ENCODE measurements around the gene SCNN1G. TPM values are rescaled to one million over a fixed set of nuclear protein-coding genes. Genes with fewer than 3 reads are reported as not detected.

Gene SCNN1G
- total and polyA plus RNA-seq, 4 donors: not detected

- H3K4me1 ChIP-seq (ENCODE audit: control insufficient read depth in 4 of 4, insufficient read depth in 4 of 4, low read length in 3 of 4): peaks cover 12 to 31% (median 21%) of the 10 kb centered on the region in 4 donors
Measured at GRCh38 chr16:23146877-23147601, 35.5 kb upstream of the SCNN1G start.

More at GRCh38 chr16:23146877-23147601, 35.5 kb upstream of the SCNN1G start:
- no peak for DNase-seq (ENCODE audit: low spot score)
- TF ChIP-seq RXRA (IDR thresholded peaks at IDR 0.05) (no peak), RAD21 (IDR thresholded peaks at IDR 0.05) (no peak), ATF3 (IDR thresholded peaks at IDR 0.05) (no peak), HNF4G (IDR thresholded peaks at IDR 0.05) (no peak), FOXA1 (IDR thresholded peaks at IDR 0.05) (no peak), CTCF (IDR thresholded peaks at IDR 0.05; ENCODE audit: low read depth, low read length, missing input control) (no peak), FOXA2 (IDR thresholded peaks at IDR 0.05) (no peak), SP1 (IDR thresholded peaks at IDR 0.05) (no peak), REST (IDR thresholded peaks at IDR 0.05) (no peak), TAF1 (conservative IDR thresholded peaks at IDR 0.05) (no peak), EGR1 (IDR thresholded peaks at IDR 0.05; ENCODE audit: low read depth in 2 of 2) (no peak), HNF4A (conservative IDR thresholded peaks at IDR 0.05) (no peak), YY1 (IDR thresholded peaks at IDR 0.05) (no peak), MAX (IDR thresholded peaks at IDR 0.05) (no peak), ZBTB33 (IDR thresholded peaks at IDR 0.05) (no peak), NR2F2 (IDR thresholded peaks at IDR 0.05) (no peak), JUND (IDR thresholded peaks at IDR 0.05) (no peak), GABPA (IDR thresholded peaks at IDR 0.05 in 1 of 2, conservative IDR thresholded peaks at IDR 0.05 in 1 of 2) (no peak)
- Histone ChIP-seq H3K27ac (ENCODE audit: low read depth in 1 of 2, low read length in 2 of 2) (no peak overlapping the region), H3K9ac (ENCODE audit: low read depth in 1 of 2, low read length in 2 of 2) (no peak overlapping the region), H3K9me3 (ENCODE audit: control insufficient read depth in 4 of 4, low read length in 3 of 4) (no peaks in the 10 kb centered on the region), H3K27me3 (ENCODE audit: control insufficient read depth in 4 of 4, insufficient read depth in 4 of 4, low read length in 3 of 4) (no peaks in the 10 kb centered on the region), H3K36me3 (ENCODE audit: control insufficient read depth in 4 of 4, insufficient read depth in 3 of 4, low read depth in 1 of 4, low read length in 3 of 4) (no peaks in the 10 kb centered on the region), H3K4me3 (ENCODE audit: low read depth in 1 of 3, low read length in 3 of 3) (no peak overlapping the region)
- 86% methylated on average over 17 of the region's 17 CpGs for WGBS
